HepG2 (cell line): ENCODE results near the gene PTPN20. TPM values are rescaled to one million over a fixed set of nuclear protein-coding genes. Genes with fewer than 3 reads are reported as not detected.

ENCODE experiments used
- ATAC-seq: fragments of 200-7000 bp; cut with Tn5 transposase; 3 replicates; pipeline ENCODE4 v1.9.1; 2020; ENCODE audit warnings: mild to moderate bottlenecking, moderate library complexity
- BruUV-seq: library from RNA; stranded (reverse); fragments of 400-500 nt; replicated peaks from 2 replicates; lab custom pipeline; 2021; lab: Mats Ljungman, UMichigan
- CTCF ChIA-PET: fragments of 300-600 bp; formaldehyde crosslinking; extraction: SDS; loops from one replicate; lab custom pipeline; 2021; ENCODE audit warnings: low total read pairs, inconsistent platforms, low intra/inter-chr PET ratio; lab: Yijun Ruan, JAX
- POLR2A ChIA-PET: fragments of 350-600 bp; sonication (Branson Sonifier 250); formaldehyde crosslinking; loops from one replicate; lab custom pipeline; 2020; ENCODE audit warnings: antibody characterized with exemption, inconsistent platforms; lab: Yijun Ruan, JAX
- DNase-seq: peaks from one replicate; pipeline ENCODE4 v3.0.0-alpha.2; 2015; ENCODE audit warnings: low spot score
- FAIRE-seq: peaks from 3 replicates; lab custom pipeline; 2011; peaks lifted over from hg19 to GRCh38; lab: Jason Lieb, UNC
- H2AFZ ChIP-seq: one replicate; pipeline ENCODE4 v1.6.1; 2011; ENCODE audit warnings: low read length, inconsistent platforms
- H3K27ac ChIP-seq: fragments of 300-600 bp; 3 replicates; pipeline ENCODE4 v1.8.0; 2011; ENCODE audit warnings: mixed run types, mild to moderate bottlenecking, mixed read lengths, low read length, inconsistent platforms; ENCODE audit not compliant: insufficient read depth; ENCODE audit errors: extremely low read length
- H3K27me3 ChIP-seq, 2 experiments: fragments of 200-600 bp in 1 of 2; 2 replicates in 1 of 2; 3 replicates in 1 of 2; pipeline versions ENCODE4 v1.6.0 to v1.8.0; 2011; ENCODE audit warnings: low read length in 2 of 2, mild to moderate bottlenecking in 2 of 2, moderate library complexity in 2 of 2, inconsistent platforms in 1 of 2; ENCODE audit not compliant: insufficient read depth in 2 of 2, control insufficient read depth in 1 of 2
- H3K36me3 ChIP-seq, 2 experiments: fragments of 200-600 bp in 1 of 2; replicated peaks in 1 of 2; 2 replicates in 1 of 2; 3 replicates in 1 of 2; pipeline versions ENCODE4 v1.5.1 to v1.8.0; 2011; ENCODE audit warnings: low read length in 2 of 2, inconsistent platforms in 1 of 2; ENCODE audit not compliant: insufficient read depth in 2 of 2, control insufficient read depth in 1 of 2
- H3K4me1 ChIP-seq: 2 replicates; pipeline ENCODE4 v1.5.1; 2012; ENCODE audit warnings: low read length, inconsistent platforms; ENCODE audit not compliant: insufficient read depth
- H3K4me2 ChIP-seq: 2 replicates; pipeline ENCODE4 v1.6.0; 2011; ENCODE audit warnings: low read depth, low read length, inconsistent platforms
- H3K4me3 ChIP-seq, 3 experiments: fragments of 200-600 bp in 1 of 3; sonication (generic), shearing (Covaris generic) in 1 of 3; replicated peaks in 1 of 3; 2 replicates each; pipeline ENCODE4 v1.5.1; 2011 to 2016; ENCODE audit warnings: low read length in 3 of 3, inconsistent platforms in 2 of 3, low read depth in 2 of 3, mild to moderate bottlenecking in 2 of 3, control low read depth in 1 of 3, mixed read lengths in 1 of 3; ENCODE audit not compliant: insufficient read depth in 1 of 3
- H3K79me2 ChIP-seq: one replicate; pipeline ENCODE4 v1.6.1; 2011; ENCODE audit warnings: low read length, inconsistent platforms; ENCODE audit not compliant: insufficient read depth
- H3K9ac ChIP-seq: 2 replicates; pipeline ENCODE4 v1.6.0; 2011; ENCODE audit warnings: mild to moderate bottlenecking, low read depth, low read length, inconsistent platforms; ENCODE audit not compliant: insufficient read depth
- H3K9me3 ChIP-seq: 2 replicates; pipeline ENCODE4 v1.5.1; 2012; ENCODE audit warnings: mild to moderate bottlenecking, low read length
- H4K20me1 ChIP-seq: 2 replicates; pipeline ENCODE4 v1.6.0; 2011; ENCODE audit warnings: inconsistent platforms, mild to moderate bottlenecking, low read length, moderate library complexity; ENCODE audit not compliant: insufficient read depth
- CAMTA2 ChIP-seq: sonication (generic); formaldehyde crosslinking; IDR thresholded peaks from 2 replicates; pipeline ENCODE4 v1.4.0; 2020; ENCODE audit warnings: mild to moderate bottlenecking, missing genetic modification reagents, borderline replicate concordance
- EEA1 ChIP-seq: sonication (generic); formaldehyde crosslinking; IDR thresholded peaks from 2 replicates; pipeline ENCODE4 v1.5.1; 2020; ENCODE audit warnings: mild to moderate bottlenecking, missing genetic modification reagents, borderline replicate concordance
- ERF ChIP-seq: IDR thresholded peaks from 2 replicates; pipeline ENCODE4 v1.6.1; 2018; ENCODE audit warnings: missing biosample characterization, missing genetic modification reagents
- IKZF5 ChIP-seq: IDR thresholded peaks from 2 replicates; pipeline ENCODE4 v1.6.1; 2018; ENCODE audit warnings: missing genetic modification reagents, mild to moderate bottlenecking, missing compliant biosample characterization
- MBNL3 ChIP-seq: fragments of 250-450 bp; sonication (Bioruptor Pico); conservative IDR thresholded peaks from 2 replicates; pipeline ENCODE4 v1.8.0; 2022; ENCODE audit warnings: mild to moderate bottlenecking, inconsistent platforms
- TAF15 ChIP-seq: fragments of 200-400 bp; formaldehyde crosslinking; IDR thresholded peaks from one replicate; pipeline ENCODE4 v1.6.1; 2018; ENCODE audit warnings: mild to moderate bottlenecking, low read depth, low read length; ENCODE audit not compliant: poor library complexity, severe bottlenecking
- YEATS2 ChIP-seq: sonication (generic); formaldehyde crosslinking; IDR thresholded peaks from 2 replicates; pipeline ENCODE4 v1.4.0; 2020; ENCODE audit warnings: missing genetic modification reagents, borderline replicate concordance
- ZBTB8A ChIP-seq: sonication (generic); formaldehyde crosslinking; IDR thresholded peaks from 2 replicates; pipeline ENCODE4 v1.4.0; 2020; ENCODE audit warnings: mild to moderate bottlenecking, low read depth, missing genetic modification reagents, borderline replicate concordance
- ZNF101 ChIP-seq: sonication (generic); formaldehyde crosslinking; IDR thresholded peaks from 2 replicates; pipeline ENCODE4 v1.4.0; 2020; ENCODE audit warnings: mild to moderate bottlenecking, low read depth, missing genetic modification reagents, borderline replicate concordance
- ZNF354B ChIP-seq: sonication (generic); formaldehyde crosslinking; IDR thresholded peaks from 2 replicates; pipeline ENCODE4 v1.8.0; 2022; ENCODE audit warnings: mild to moderate bottlenecking, missing genetic modification reagents
- ZNF468 ChIP-seq: sonication (generic); formaldehyde crosslinking; IDR thresholded peaks from 2 replicates; pipeline ENCODE4 v1.8.0; 2022; ENCODE audit warnings: mild to moderate bottlenecking, moderate library complexity, missing genetic modification reagents
- ZNF768 ChIP-seq: sonication (generic); formaldehyde crosslinking; IDR thresholded peaks from 2 replicates; pipeline ENCODE4 v1.4.0; 2020; ENCODE audit warnings: missing genetic modification reagents
- WGBS: methylation state at CpG from one replicate; pipeline ENCODE4 v1.1.6; 2017; ENCODE audit warnings: low lambda C conversion rate; 5-methylcytosine and 5-hydroxymethylcytosine counted together
- in situ Hi-C: cut with HindIII; loops from 2 replicates; pipeline ENCODE4 v1.10.0; 2017; ENCODE audit warnings: low pct_unique_long_range_greater_than_20kb; ENCODE audit not compliant: extremely low pct_ligation_motif_present
- intact Hi-C: fragments of 100-400 bp; cut with micrococcal nuclease; formaldehyde crosslinking; loops from one replicate; pipeline ENCODE4 v1.10.0; 2022; ENCODE audit not compliant: unreplicated experiment
- polyA plus RNA-seq, 8 experiments: library from polyadenylated mRNA; depleted of rRNA in 3 of 8; stranded (reverse) in 7 of 8; unstranded in 1 of 8; fragments of >200 nt; fragmentation: Illumina TruSeq in 4 of 8; extraction: Trizol in 4 of 8; gene quantifications; 2 replicates each; pipeline versions ENCODE4 v1.2.1 to v1.2.3, GENCODE V29; 2011 to 2016; ENCODE audit warnings: low read depth in 4 of 8, missing spikeins in 1 of 8, mixed read lengths in 1 of 8; ENCODE audit not compliant: insufficient read depth in 1 of 8
- total RNA-seq, 5 experiments: library from RNA; depleted of rRNA; stranded (reverse); fragments of >200 nt; fragmentation: Illumina TruSeq; extraction: Trizol; gene quantifications; 2 replicates each; pipeline ENCODE4 v1.2.3, GENCODE V29; 2016; ENCODE audit warnings: low read depth in 1 of 5
- TF ChIP-seq, protein P1 (sequence below): sonication (generic); formaldehyde crosslinking; IDR thresholded peaks from 2 replicates; pipeline ENCODE4 v1.8.1; 2023; ENCODE audit warnings: missing genetic modification reagents, inconsistent platforms, borderline replicate concordance
- TF ChIP-seq, protein P2 (sequence below): sonication (generic); formaldehyde crosslinking; IDR thresholded peaks from 2 replicates; pipeline ENCODE4 v1.4.0; 2020; ENCODE audit warnings: mild to moderate bottlenecking, missing genetic modification reagents

Gene PTPN20
- total and polyA plus RNA-seq, 2 of the 13 experiments (the other 11 are each of a cell fraction or from before 2014, with no cell fraction given) = not detected

DNA sequence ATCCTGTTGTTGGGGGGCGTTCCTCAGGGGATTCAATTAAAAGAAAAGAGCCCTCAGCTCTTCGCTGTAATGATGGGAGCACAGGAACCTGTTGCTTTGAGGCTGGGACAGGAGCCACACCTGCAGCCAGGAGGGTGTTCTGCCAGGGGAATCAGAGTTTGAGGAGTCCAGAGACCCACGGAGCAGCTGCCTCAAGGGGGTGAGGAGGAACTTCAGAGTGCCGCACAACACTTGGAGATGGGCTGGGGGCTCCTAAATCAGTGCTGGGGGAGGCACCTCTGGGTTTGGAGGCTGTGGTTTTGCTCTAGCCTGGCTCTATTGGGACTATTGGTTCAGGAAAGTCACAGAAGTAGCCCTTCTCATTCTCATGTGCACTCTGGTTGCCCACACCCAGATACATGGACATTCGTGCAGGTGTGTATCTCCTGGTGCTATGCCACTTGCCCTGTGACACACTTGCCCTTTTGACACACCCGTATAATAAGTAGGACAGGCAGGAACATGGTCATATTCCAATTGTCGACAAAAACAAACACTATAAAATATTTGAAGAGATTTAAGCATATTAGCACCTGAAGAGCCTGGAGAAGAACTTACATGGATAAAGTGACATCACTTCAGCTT, 98.1 kb downstream of the PTPN20 start:
- POLR2A ChIA-PET = no interaction called here
- no TSS peak for BruUV-seq
- Histone ChIP-seq H3K79me2 (no peaks in the 10 kb centered on the region), H2AFZ (no peak overlapping the region), H3K4me2 (no peak overlapping the region), H4K20me1 (no peaks in the 10 kb centered on the region), H3K9me3 (no peaks in the 10 kb centered on the region), H3K4me1 (no peaks in the 10 kb centered on the region), H3K9ac (no peak overlapping the region)
- intact Hi-C loops = no loop called here
- ATAC-seq (no peak), FAIRE-seq (no peak)
- no peak for TF ChIP-seq ZNF768 (CRISPR knock-in tag)
- TF ChIP-seq TAF15 = no peak
- TF ChIP-seq, protein P1, sequence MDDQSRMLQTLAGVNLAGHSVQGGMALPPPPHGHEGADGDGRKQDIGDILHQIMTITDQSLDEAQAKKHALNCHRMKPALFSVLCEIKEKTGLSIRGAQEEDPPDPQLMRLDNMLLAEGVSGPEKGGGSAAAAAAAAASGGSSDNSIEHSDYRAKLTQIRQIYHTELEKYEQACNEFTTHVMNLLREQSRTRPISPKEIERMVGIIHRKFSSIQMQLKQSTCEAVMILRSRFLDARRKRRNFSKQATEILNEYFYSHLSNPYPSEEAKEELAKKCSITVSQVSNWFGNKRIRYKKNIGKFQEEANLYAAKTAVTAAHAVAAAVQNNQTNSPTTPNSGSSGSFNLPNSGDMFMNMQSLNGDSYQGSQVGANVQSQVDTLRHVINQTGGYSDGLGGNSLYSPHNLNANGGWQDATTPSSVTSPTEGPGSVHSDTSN = no peak
- no peak for TF ChIP-seq ZNF101 (CRISPR knock-in tag)
- no peak for TF ChIP-seq EEA1 (CRISPR knock-in tag)
- no peak for TF ChIP-seq ZNF468 (CRISPR knock-in tag)
- TF ChIP-seq, protein P2, sequence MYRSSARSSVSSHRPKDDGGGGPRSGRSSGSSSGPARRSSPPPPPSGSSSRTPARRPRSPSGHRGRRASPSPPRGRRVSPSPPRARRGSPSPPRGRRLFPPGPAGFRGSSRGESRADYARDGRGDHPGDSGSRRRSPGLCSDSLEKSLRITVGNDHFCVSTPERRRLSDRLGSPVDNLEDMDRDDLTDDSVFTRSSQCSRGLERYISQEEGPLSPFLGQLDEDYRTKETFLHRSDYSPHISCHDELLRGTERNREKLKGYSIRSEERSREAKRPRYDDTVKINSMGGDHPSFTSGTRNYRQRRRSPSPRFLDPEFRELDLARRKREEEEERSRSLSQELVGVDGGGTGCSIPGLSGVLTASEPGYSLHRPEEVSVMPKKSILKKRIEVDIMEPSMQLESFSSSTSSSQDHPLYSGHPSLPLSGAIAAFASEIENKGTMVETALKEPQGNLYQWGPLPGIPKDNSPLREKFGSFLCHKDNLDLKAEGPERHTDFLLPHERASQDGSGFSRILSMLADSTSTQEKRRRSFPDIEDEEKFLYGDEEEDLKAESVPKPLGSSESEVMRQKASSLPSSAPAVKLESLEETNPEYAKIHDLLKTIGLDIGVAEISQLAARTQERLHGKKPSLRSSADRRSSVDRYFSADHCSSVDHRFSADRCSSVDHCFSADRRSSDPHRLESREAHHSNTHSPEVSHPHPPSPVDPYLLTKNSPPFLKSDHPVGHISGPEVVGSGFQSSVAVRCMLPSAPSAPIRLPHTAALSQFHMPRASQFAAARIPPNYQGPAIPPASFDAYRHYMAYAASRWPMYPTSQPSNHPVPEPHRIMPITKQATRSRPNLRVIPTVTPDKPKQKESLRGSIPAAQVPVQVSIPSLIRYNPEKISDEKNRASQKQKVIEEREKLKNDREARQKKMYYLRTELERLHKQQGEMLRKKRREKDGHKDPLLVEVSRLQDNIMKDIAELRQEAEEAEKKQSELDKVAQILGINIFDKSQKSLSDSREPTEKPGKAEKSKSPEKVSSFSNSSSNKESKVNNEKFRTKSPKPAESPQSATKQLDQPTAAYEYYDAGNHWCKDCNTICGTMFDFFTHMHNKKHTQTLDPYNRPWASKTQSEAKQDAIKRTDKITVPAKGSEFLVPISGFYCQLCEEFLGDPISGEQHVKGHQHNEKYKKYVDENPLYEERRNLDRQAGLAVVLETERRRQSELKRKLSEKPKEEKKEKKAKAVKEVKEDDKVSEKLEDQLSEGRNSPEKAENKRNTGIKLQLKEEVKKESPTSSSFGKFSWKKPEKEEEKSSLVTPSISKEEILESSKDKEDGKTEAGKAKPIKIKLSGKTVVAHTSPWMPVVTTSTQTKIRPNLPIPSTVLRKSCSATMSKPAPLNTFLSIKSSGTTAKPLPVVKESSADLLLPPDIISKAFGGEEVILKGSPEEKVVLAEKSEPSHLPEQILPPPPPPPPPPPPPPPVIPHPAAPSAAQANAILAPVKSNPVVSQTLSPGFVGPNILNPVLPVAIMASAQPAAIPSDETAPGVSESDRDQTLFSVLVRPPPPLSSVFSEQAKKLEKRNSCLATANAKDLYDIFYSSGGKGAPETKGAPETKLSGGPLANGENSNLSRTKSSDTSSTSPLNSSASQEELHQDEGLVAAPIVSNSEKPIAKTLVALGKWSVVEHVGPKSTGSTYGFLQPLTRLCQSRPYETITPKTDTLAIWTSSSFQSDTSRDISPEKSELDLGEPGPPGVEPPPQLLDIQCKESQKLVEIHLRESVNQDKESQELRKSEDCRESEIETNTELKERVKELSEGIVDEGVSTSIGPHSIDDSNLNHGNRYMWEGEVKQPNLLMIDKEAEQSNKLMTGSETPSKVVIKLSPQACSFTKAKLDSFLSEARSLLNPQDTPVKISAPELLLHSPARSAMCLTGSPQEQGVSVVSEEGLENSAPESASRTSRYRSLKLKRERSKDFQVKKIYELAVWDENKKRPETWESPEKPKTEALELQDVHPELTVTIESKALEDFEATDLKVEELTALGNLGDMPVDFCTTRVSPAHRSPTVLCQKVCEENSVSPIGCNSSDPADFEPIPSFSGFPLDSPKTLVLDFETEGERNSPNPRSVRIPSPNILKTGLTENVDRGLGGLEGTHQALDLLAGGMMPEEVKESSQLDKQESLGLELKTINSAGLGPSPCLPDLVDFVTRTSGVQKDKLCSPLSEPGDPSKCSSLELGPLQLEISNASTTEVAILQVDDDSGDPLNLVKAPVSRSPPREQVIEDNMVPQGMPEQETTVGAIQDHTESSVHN (CRISPR knock-in tag) = no peak
- TF ChIP-seq ERF (CRISPR knock-in tag) = no peak
- no peak for TF ChIP-seq YEATS2
- TF ChIP-seq ZNF354B = no peak
- TF ChIP-seq IKZF5 = no peak
- no peak for TF ChIP-seq ZBTB8A (CRISPR knock-in tag)
- no peak for TF ChIP-seq MBNL3 (CRISPR knock-in tag)
- no peak for TF ChIP-seq CAMTA2 (CRISPR knock-in tag)
- TF ChIP-seq, all 625 proteins: peak for 0
- no peaks in the 10 kb centered on the region for H3K27me3 ChIP-seq
- in situ Hi-C loops = no loop called here
- DNase-seq = no peak
- no peaks in the 10 kb centered on the region for H3K36me3 ChIP-seq
- 7% methylated on average over 7 of the region's 7 CpGs for WGBS
- no peak overlapping the region for H3K27ac ChIP-seq
- H3K4me3 ChIP-seq = no peak overlapping the region
- CTCF ChIA-PET = no interaction called here
